Measurements from ENCODE around the gene SMIM10L2A. TPM values are rescaled to one million over a fixed set of nuclear protein-coding genes. Genes with fewer than 3 reads are reported as not detected.

Gene SMIM10L2A
- total RNA-seq, 2 experiments from 2014 or later: 0.22 to 0.23 TPM

- H3K9me3 Mint-ChIP-seq: no peaks in the 10 kb centered on the region
- no peak overlapping the region for H3K27ac Mint-ChIP-seq
- H3K4me3 Mint-ChIP-seq: no peak overlapping the region
- POLR2A ChIA-PET: no interaction called here
- DNase-seq: no peak
- TF ChIP-seq, protein P1, sequence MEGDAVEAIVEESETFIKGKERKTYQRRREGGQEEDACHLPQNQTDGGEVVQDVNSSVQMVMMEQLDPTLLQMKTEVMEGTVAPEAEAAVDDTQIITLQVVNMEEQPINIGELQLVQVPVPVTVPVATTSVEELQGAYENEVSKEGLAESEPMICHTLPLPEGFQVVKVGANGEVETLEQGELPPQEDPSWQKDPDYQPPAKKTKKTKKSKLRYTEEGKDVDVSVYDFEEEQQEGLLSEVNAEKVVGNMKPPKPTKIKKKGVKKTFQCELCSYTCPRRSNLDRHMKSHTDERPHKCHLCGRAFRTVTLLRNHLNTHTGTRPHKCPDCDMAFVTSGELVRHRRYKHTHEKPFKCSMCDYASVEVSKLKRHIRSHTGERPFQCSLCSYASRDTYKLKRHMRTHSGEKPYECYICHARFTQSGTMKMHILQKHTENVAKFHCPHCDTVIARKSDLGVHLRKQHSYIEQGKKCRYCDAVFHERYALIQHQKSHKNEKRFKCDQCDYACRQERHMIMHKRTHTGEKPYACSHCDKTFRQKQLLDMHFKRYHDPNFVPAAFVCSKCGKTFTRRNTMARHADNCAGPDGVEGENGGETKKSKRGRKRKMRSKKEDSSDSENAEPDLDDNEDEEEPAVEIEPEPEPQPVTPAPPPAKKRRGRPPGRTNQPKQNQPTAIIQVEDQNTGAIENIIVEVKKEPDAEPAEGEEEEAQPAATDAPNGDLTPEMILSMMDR (IDR thresholded peaks at IDR 0.05): no peak
- CTCF ChIA-PET: no interaction called here
- H3K4me1 Mint-ChIP-seq (ENCODE audit: low read depth): peaks cover 12% of the 10 kb centered on the region
- no peak for ATAC-seq
- no peaks in the 10 kb centered on the region for H3K36me3 Mint-ChIP-seq (ENCODE audit: low read depth)
- intact Hi-C loops (cut with micrococcal nuclease): no loop called here
- no peaks in the 10 kb centered on the region for H3K27me3 Mint-ChIP-seq
Observed at GRCh38 chrX:135393051-135393450, 28.7 kb upstream of the SMIM10L2A start.

GRCh38 chrX:135395064-135395463 lies 26.7 kb upstream of the SMIM10L2A start:
- Mint-ChIP-seq H3K4me3 (no peak overlapping the region), H3K36me3 (ENCODE audit: low read depth) (no peaks in the 10 kb centered on the region), H3K9me3 (no peaks in the 10 kb centered on the region), H3K4me1 (ENCODE audit: low read depth) (peaks cover 4% of the 10 kb centered on the region), H3K27ac (no peak overlapping the region), H3K27me3 (no peaks in the 10 kb centered on the region)
- ChIA-PET POLR2A (no interaction called here), CTCF (no interaction called here)
- intact Hi-C loops (cut with micrococcal nuclease): no loop called here
- TF ChIP-seq, protein P1 (IDR thresholded peaks at IDR 0.05): no peak
- no peak for DNase-seq
- ATAC-seq: no peak

DNA sequence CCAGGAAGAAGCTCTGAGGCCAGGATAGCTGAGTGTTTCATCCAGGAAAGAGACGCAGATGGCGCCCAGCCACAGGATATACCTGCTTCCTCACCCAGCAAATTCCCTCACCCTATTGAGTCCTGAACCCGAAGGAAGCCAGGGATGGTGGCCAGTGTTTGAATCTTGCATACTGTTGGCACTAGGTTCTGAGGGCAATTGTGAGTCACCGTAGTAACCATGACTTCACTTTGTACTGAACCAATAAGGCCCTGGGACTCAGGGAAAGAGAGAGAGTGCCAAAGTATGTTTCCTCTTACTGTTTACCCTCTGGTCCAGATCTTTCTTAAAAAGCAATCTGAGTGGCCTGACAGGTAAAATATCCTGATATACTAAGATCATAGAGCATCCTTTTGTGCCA lies 25.6 kb upstream of the SMIM10L2A start:
- CTCF ChIA-PET: no interaction called here
- H3K36me3 Mint-ChIP-seq (ENCODE audit: low read depth): no peaks in the 10 kb centered on the region
- DNase-seq (no peak), ATAC-seq (peak; percentile 61)
- intact Hi-C loops (cut with micrococcal nuclease): no loop called here
- H3K9me3 Mint-ChIP-seq: no peaks in the 10 kb centered on the region
- TF ChIP-seq, protein P1 (IDR thresholded peaks at IDR 0.05): no peak
- POLR2A ChIA-PET: no interaction called here
- H3K27ac Mint-ChIP-seq: no peak overlapping the region
- H3K4me3 Mint-ChIP-seq: no peak overlapping the region
- no peaks in the 10 kb centered on the region for H3K27me3 Mint-ChIP-seq
- peaks cover 2% of the 10 kb centered on the region for H3K4me1 Mint-ChIP-seq (ENCODE audit: low read depth)

- Mint-ChIP-seq H3K4me1 (ENCODE audit: low read depth) (peaks cover 4% of the 10 kb centered on the region), H3K9me3 (no peaks in the 10 kb centered on the region), H3K4me3 (no peak overlapping the region), H3K36me3 (ENCODE audit: low read depth) (no peaks in the 10 kb centered on the region), H3K27me3 (no peaks in the 10 kb centered on the region), H3K27ac (no peak overlapping the region)
- no peak for DNase-seq
- CTCF ChIA-PET: no interaction called here
- intact Hi-C loops (cut with micrococcal nuclease): no loop called here
- POLR2A ChIA-PET: no interaction called here
- TF ChIP-seq, protein P1 (IDR thresholded peaks at IDR 0.05): no peak
- no peak for ATAC-seq
Observed at GRCh38 chrX:135396566-135396965, 25.2 kb upstream of the SMIM10L2A start.

DNA sequence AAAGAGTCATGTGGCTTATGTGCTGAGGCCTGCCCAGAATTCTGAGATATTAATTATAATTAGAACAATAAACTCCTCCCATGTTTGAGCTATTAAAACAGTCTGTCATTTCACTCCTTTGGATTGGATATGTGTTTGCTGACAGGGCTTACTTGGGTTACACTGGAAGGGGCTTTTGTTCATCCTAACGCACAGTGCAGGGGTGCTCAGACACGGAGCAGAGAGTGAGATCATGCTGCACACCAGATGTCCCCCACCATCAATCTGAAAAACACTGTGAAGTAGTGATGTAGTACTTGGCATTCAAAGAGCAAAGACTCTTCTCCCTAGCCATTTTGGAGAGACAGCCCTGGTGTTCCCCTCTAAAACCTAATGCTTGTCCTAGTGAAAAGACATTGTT lies 24.1 kb upstream of the SMIM10L2A start:
- ChIA-PET POLR2A (no interaction called here), CTCF (no interaction called here)
- TF ChIP-seq, protein P1 (IDR thresholded peaks at IDR 0.05): no peak
- intact Hi-C loops (cut with micrococcal nuclease): no loop called here
- Mint-ChIP-seq H3K27ac (no peak overlapping the region), H3K9me3 (no peaks in the 10 kb centered on the region), H3K27me3 (no peaks in the 10 kb centered on the region), H3K4me1 (ENCODE audit: low read depth) (peaks cover 12% of the 10 kb centered on the region), H3K36me3 (ENCODE audit: low read depth) (no peaks in the 10 kb centered on the region), H3K4me3 (no peak overlapping the region)
- DNase-seq (no peak), ATAC-seq (no peak)
